ENCODE data around the gene FADS2. TPM values are rescaled to one million over a fixed set of nuclear protein-coding genes. Genes with fewer than 3 reads are reported as not detected.

Gene FADS2
- total and polyA plus RNA-seq, 2 of the 13 experiments (the other 11 are each of a cell fraction or from before 2014, with no cell fraction given): 90.1 to 124 TPM

DNA sequence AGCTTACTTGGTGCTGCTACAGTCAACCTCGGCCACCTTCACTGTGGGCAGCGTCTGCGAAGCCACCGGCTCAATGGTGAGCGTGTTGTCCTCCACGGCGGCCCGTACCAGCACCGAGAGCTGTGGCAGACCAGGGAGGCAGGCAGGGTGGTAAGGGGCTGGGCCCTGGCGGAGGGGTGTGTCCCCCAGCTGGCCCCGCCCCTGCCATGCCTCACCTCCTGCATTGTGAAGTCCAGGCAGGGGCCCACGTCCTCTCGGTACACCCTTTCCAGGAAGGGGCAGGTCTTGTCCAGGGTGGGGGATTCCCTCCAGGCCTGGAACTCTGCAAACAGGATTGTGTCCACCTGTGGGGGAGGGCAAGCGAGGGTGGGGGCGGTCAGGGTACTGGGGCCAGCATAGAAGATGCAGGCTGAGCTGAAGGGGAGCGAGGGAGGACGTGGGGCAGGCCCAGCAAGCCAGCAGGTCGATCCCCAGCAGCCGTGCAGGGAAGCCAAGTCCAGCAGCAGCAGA is 76.5 kb downstream of the FADS2 start (continued):
- no peak for TF ChIP-seq EP300 (IDR thresholded peaks at IDR 0.05; ENCODE audit: low read depth in 2 of 2, low read length in 2 of 2)
- TF ChIP-seq EP300 (CRISPR knock-in tag; IDR thresholded peaks at IDR 0.05; ENCODE audit: borderline replicate concordance): 0 out of 2 replicates have a peak, but pooled peaks have one; percentile 19
- TF ChIP-seq ZFP62 (CRISPR knock-in tag; IDR thresholded peaks at IDR 0.05): no peak
- no peak for TF ChIP-seq ZNF672 (CRISPR knock-in tag; IDR thresholded peaks at IDR 0.05)
- TF ChIP-seq, protein P1, sequence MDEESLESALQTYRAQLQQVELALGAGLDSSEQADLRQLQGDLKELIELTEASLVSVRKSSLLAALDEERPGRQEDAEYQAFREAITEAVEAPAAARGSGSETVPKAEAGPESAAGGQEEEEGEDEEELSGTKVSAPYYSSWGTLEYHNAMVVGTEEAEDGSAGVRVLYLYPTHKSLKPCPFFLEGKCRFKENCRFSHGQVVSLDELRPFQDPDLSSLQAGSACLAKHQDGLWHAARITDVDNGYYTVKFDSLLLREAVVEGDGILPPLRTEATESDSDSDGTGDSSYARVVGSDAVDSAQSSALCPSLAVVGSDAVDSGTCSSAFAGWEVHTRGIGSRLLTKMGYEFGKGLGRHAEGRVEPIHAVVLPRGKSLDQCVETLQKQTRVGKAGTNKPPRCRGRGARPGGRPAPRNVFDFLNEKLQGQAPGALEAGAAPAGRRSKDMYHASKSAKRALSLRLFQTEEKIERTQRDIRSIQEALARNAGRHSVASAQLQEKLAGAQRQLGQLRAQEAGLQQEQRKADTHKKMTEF (CRISPR knock-in tag; IDR thresholded peaks at IDR 0.05): no peak
- TF ChIP-seq GATAD1 (CRISPR knock-in tag; IDR thresholded peaks at IDR 0.05): peak; percentile 26; the same call in 1 of the 2 replicates
- TF ChIP-seq, protein P2, sequence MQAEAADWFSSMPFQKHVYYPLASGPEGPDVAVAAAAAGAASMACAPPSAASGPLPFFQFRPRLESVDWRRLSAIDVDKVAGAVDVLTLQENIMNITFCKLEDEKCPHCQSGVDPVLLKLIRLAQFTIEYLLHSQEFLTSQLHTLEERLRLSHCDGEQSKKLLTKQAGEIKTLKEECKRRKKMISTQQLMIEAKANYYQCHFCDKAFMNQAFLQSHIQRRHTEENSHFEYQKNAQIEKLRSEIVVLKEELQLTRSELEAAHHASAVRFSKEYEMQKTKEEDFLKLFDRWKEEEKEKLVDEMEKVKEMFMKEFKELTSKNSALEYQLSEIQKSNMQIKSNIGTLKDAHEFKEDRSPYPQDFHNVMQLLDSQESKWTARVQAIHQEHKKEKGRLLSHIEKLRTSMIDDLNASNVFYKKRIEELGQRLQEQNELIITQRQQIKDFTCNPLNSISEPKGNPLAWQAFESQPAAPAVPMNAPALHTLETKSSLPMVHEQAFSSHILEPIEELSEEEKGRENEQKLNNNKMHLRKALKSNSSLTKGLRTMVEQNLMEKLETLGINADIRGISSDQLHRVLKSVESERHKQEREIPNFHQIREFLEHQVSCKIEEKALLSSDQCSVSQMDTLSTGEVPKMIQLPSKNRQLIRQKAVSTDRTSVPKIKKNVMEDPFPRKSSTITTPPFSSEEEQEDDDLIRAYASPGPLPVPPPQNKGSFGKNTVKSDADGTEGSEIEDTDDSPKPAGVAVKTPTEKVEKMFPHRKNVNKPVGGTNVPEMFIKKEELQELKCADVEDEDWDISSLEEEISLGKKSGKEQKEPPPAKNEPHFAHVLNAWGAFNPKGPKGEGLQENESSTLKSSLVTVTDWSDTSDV (CRISPR knock-in tag; IDR thresholded peaks at IDR 0.05): no peak
- peak; percentile 97 for TF ChIP-seq HIVEP1 (CRISPR knock-in tag; IDR thresholded peaks at IDR 0.05)
- no peak for TF ChIP-seq ZNF670 (CRISPR knock-in tag; IDR thresholded peaks at IDR 0.05; ENCODE audit: borderline replicate concordance)
- TF ChIP-seq NFYC (CRISPR knock-in tag; IDR thresholded peaks at IDR 0.05): no peak
- TF ChIP-seq HNRNPUL1 (IDR thresholded peaks at IDR 0.05; ENCODE audit: low read depth, low read length): no peak
- TF ChIP-seq, protein P3, sequence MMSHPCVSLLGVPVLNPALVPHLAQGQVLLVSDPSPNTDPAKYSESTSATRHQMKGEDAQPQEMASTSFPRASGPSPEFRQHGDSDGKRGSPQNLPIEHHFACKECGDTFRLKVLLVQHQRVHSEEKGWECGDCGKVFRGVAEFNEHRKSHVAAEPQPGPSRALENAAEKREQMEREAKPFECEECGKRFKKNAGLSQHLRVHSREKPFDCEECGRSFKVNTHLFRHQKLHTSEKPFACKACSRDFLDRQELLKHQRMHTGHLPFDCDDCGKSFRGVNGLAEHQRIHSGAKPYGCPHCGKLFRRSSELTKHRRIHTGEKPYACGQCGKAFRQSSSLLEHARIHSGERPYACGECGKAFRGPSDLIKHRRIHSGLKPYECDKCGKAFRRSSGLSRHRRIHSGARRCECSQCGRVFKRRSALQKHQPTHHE (CRISPR knock-in tag; IDR thresholded peaks at IDR 0.05; ENCODE audit: borderline replicate concordance): no peak
- TF ChIP-seq, protein P4, sequence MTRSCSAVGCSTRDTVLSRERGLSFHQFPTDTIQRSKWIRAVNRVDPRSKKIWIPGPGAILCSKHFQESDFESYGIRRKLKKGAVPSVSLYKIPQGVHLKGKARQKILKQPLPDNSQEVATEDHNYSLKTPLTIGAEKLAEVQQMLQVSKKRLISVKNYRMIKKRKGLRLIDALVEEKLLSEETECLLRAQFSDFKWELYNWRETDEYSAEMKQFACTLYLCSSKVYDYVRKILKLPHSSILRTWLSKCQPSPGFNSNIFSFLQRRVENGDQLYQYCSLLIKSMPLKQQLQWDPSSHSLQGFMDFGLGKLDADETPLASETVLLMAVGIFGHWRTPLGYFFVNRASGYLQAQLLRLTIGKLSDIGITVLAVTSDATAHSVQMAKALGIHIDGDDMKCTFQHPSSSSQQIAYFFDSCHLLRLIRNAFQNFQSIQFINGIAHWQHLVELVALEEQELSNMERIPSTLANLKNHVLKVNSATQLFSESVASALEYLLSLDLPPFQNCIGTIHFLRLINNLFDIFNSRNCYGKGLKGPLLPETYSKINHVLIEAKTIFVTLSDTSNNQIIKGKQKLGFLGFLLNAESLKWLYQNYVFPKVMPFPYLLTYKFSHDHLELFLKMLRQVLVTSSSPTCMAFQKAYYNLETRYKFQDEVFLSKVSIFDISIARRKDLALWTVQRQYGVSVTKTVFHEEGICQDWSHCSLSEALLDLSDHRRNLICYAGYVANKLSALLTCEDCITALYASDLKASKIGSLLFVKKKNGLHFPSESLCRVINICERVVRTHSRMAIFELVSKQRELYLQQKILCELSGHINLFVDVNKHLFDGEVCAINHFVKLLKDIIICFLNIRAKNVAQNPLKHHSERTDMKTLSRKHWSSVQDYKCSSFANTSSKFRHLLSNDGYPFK (CRISPR knock-in tag; IDR thresholded peaks at IDR 0.05; ENCODE audit: borderline replicate concordance): peak; percentile 86
- TF ChIP-seq ZNF841 (CRISPR knock-in tag; IDR thresholded peaks at IDR 0.05; ENCODE audit: borderline replicate concordance): no peak
- no peak for TF ChIP-seq ATRX (CRISPR knock-in tag; IDR thresholded peaks at IDR 0.05; ENCODE audit: borderline replicate concordance)
- no peak for TF ChIP-seq SYNCRIP (IDR thresholded peaks at IDR 0.05; ENCODE audit: insufficient read depth, low read depth, low read length)
- TF ChIP-seq HOXA9 (CRISPR knock-in tag; IDR thresholded peaks at IDR 0.05; ENCODE audit: borderline replicate concordance): no peak
- no peak for TF ChIP-seq MAFG (CRISPR knock-in tag; IDR thresholded peaks at IDR 0.05)
- TF ChIP-seq, protein P5, sequence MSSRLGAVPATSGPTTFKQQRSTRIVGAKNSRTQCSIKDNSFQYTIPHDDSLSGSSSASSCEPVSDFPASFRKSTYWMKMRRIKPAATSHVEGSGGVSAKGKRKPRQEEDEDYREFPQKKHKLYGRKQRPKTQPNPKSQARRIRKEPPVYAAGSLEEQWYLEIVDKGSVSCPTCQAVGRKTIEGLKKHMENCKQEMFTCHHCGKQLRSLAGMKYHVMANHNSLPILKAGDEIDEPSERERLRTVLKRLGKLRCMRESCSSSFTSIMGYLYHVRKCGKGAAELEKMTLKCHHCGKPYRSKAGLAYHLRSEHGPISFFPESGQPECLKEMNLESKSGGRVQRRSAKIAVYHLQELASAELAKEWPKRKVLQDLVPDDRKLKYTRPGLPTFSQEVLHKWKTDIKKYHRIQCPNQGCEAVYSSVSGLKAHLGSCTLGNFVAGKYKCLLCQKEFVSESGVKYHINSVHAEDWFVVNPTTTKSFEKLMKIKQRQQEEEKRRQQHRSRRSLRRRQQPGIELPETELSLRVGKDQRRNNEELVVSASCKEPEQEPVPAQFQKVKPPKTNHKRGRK (CRISPR knock-in tag; IDR thresholded peaks at IDR 0.05): no peak

Data from HepG2 (cell line).